ENCODE measurements around the gene CFAP77. TPM values are rescaled to one million over a fixed set of nuclear protein-coding genes. Genes with fewer than 3 reads are reported as not detected.

CFAP77 gene
- total and polyA plus RNA-seq, 9 of the 15 experiments (the other 6 are each of a cell fraction or from before 2014, with no cell fraction given), result not detected

- BruUV-seq (replicated peaks), result no TSS peak
- TF ChIP-seq SRSF7 (optimal IDR thresholded peaks at IDR 0.05; ENCODE audit: low read depth, low read length) (no peak), BRCA1 (IDR thresholded peaks at IDR 0.05) (no peak), BRCA1 (CRISPR knock-in tag; IDR thresholded peaks at IDR 0.05) (no peak), GTF3C2 (IDR thresholded peaks at IDR 0.05; ENCODE audit: borderline replicate concordance, extremely low read depth, insufficient read length) (no peak), BACH1 (tag; IDR thresholded peaks at IDR 0.05) (no peak), IRF1 (CRISPR knock-in tag; IDR thresholded peaks at IDR 0.05; ENCODE audit: borderline replicate concordance) (no peak), THRAP3 (IDR thresholded peaks at IDR 0.05; ENCODE audit: borderline replicate concordance) (no peak), ILK (tag; IDR thresholded peaks at IDR 0.05; ENCODE audit: borderline replicate concordance, low read depth) (no peak), HEY1 (CRISPR knock-in tag; IDR thresholded peaks at IDR 0.05; ENCODE audit: borderline replicate concordance) (no peak), CBX3 (IDR thresholded peaks at IDR 0.05; ENCODE audit: borderline replicate concordance in 1 of 2, low read length in 2 of 2) (no peak), SRSF1 (IDR thresholded peaks at IDR 0.05; ENCODE audit: low read depth, low read length) (no peak)
- intact Hi-C loops (cut with micrococcal nuclease) (no loop called here), in situ Hi-C loops (cut with MboI) (no loop called here)
- H3K9me1 ChIP-seq (ENCODE audit: control insufficient read depth, insufficient read depth, low read length), result no peaks in the 10 kb centered on the region
- ChIA-PET CTCF (ENCODE audit: low intra/inter-chr PET ratio) (no interaction called here), POLR2A (no interaction called here)
- H3K4me1 ChIP-seq (replicated peaks in 1 of 2; ENCODE audit: control insufficient read depth in 2 of 2, insufficient read depth in 2 of 2, low read length in 2 of 2), result no peaks in the 10 kb centered on the region
- DNase-seq (ENCODE audit: extremely low read depth in 1 of 4, low spot score in 3 of 4), result no peak
- H3K4me2 ChIP-seq (ENCODE audit: insufficient read depth, low read length), result no peak overlapping the region
- ATAC-seq, result no peak
- H2AFZ ChIP-seq (ENCODE audit: low read depth, low read length), result no peak overlapping the region
- no peak overlapping the region for H3K9ac ChIP-seq (ENCODE audit: insufficient read depth in 1 of 2, low read depth in 2 of 2, low read length in 2 of 2)
- no peaks in the 10 kb centered on the region for H3K79me2 ChIP-seq (ENCODE audit: control insufficient read depth, insufficient read depth, low read length)
- H3K27me3 ChIP-seq (ENCODE audit: control insufficient read depth in 2 of 2, insufficient read depth in 2 of 2, low read length in 2 of 2), result peaks cover 41 to 67% of the 10 kb centered on the region in 2 experiments
- WGBS (ENCODE audit: insufficient coverage, low coverage, missing lambda C conversion rate), result 0% methylated on average over 4 of the region's 4 CpGs
- no peak for FAIRE-seq
- no peak overlapping the region for H3K4me3 ChIP-seq
- no peaks in the 10 kb centered on the region for H3K36me3 ChIP-seq (ENCODE audit: control insufficient read depth, insufficient read depth, low read length)
- 0 out of 2 replicates have a peak, but pooled peaks cover 2% of the 10 kb centered on the region for H4K20me1 ChIP-seq (replicated peaks; ENCODE audit: control insufficient read depth, insufficient read depth, low read length)
- H3K9me3 ChIP-seq (replicated peaks; ENCODE audit: control insufficient read depth, insufficient read depth, low read depth, low read length), result no peaks in the 10 kb centered on the region; the same call in 1 of the 2 replicates
- H3K27ac ChIP-seq (ENCODE audit: extremely low read depth, low read depth, low read length), result no peak overlapping the region
These were observed 152.2 kb downstream of the CFAP77 start for GRCh38 chr9:132562306-132562573.

Measured in K562 (cell line).